Stimulated activated CD4-positive, alpha-beta T cell treated with anti-CD3 and anti-CD28 coated beads, Interleukin-12 subunit alpha, Interleukin-12 subunit beta, amount 100 ng/mL, for 4 hours (primary cell): Measurements from ENCODE around the gene EDDM13.
A peak's percentile ranks its signal among the peaks of the same experiment; 100 is the strongest.
"Not testable (repeated sequence)": the region's sequence is repeated elsewhere in the genome, so short reads cannot be mapped to it uniquely, and the experiment has no call there.

Experiments used
- DNase-seq: peaks from one replicate; pipeline ENCODE4 v3.0.0-alpha.2; 2020

The EDDM13 gene, protein sequence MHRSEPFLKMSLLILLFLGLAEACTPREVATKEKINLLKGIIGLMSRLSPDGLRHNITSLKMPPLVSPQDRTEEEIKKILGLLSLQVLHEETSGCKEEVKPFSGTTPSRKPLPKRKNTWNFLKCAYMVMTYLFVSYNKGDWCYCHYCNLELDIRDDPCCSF

DNA sequence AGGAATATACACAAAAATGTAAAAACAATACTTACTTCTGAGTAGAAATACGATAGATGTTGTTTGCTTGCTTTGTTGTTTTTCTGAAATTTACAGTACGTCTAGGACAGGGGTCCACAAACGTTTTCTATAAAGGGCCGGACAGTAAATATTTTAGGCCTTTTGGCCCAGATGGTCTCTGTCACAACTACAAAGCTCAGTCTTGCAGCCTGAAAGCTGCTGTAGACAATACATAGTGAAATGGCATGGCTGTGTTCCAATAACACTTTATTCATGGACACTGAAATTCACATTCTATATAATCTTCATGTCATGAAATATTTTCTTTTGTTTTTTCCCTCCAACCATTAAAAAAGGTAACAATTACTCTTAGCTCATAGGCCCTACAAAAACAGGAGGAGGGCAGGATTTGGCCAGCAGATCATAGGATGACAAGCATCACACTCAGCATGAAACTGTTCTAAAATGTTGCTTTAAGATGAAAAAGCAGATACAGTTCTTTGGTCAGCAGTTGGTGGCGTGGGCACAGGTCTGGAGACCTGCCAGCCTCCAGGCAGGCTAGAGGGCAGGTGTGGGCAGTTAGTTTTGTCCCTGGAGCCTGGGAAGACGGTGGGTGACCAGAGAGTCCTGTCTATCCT is at the start of gene EDDM13:
EDDM13 (plus strand) TSS at position 588 of the 638 bp plus-strand sequence. CDS start 87 bp downstream, outside the sequence.
- DNase-seq: no peak

DNA sequence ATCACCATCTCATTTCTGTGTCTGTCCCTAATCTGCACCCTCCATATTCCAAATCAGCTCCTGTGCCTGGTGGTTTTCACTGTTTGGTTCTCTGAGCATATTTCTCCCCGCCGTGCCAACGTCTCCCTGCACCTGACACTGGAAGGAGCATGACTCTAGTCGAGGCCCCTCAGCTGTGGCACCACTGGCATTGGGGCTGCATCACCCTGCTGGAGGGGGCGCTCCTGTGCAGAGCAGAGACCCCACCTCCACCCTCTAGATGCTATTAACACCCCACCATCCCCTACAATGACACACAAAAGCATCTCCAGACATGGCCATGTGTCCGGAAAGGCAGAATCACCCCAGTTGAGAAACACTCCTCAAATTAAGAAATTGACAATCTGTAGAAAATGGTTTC is 49.6 kb upstream of the EDDM13 start:
- no peak for DNase-seq

DNA sequence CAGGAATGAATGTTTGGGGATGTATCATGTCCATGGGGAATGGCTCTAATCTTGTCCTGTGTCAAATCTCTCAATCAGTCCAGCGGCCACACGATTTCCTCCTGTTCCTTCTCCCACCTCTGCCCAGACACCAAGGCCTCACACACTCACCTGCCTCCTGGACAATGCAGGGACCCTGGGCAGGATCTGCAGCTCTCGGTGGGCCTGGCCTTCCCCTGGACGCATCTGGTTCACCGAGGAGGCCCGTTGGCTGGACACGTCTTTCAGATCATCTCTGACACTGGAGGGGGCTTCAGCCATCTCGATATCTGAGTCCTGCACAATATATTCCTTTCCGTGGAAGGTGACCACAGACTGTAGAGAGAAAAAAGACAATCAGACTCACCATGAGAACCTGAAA is 49.1 kb upstream of the EDDM13 start:
- no peak for DNase-seq

DNA sequence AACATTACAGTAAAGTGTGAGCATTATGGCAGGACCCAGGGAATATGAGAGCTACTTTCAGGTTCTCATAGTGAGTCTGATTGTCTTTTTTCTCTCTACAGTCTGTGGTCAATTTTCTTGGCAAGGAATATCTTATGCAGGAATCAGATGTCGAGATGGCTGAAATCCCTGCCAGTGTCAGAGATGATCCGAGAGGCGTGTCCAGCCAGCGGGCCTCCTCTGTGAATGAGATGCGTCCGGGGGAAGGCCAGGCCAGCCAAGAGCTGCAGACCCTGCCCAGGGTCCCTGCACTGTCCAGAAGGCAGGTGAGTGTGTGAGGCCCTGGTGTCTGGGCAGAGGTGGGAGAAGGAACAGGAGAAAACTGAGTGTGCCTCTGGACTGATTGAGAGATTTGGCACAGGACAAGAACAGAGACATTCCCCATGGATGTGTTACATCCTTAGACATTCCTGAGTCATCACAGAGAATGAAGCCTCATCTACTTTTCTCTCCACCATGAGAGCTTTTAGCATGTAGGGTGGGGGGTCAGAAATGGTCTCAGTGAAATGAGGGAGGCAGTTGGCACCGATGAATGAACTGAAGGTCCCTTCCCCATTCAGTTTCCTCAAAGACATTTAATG is 27.3 kb upstream of the EDDM13 start:
- DNase-seq: no peak

DNA sequence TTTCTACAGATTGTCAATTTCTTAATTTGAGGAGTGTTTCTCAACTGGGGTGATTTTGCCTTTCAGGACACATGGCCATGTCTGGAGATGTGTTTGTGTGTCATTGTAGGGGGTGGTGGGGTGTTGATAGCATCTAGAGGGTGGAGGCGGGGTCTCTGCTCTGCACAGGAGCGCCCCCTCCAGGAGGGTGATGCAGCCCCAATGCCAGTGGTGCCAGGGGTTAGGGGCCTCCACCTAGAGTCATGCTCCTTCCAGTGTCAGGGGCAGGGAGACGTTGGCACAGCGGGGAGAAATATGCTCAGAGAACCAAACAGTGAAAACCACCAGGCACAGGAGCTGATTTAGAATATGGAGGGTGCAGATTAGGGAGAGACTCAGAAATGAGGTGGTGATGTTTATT is 26.8 kb upstream of the EDDM13 start:
- not testable (repeated sequence) for DNase-seq

DNA sequence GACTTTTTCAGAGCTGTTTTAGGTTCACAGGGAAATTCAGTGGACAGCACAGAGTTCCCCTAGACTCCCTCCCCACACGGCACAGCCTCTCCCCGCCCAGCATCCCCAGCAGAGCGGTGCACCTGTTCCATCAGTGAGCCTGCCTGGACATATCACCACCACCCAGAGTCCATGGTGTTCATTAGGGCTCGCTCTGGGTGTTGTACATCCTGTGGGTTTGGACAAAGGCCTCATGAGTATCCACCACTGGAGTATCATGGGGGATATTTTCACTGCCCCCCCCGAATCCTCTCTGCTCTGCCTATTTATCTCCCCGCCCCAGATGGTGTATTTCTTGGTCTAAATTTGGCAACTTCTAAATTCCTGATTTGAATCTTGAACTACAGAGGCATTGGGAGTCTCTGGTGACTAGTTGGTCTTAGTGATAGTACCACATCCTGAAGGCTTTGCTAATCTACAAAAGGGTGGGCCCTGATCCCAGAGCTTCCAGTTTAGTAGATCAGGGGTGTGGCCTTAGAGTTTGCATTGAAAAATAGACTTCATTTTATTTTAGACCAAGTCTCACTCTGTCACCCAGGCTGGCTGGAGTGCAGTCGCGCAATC is 23.7 kb upstream of the EDDM13 start:
- DNase-seq: not testable (repeated sequence)

DNA sequence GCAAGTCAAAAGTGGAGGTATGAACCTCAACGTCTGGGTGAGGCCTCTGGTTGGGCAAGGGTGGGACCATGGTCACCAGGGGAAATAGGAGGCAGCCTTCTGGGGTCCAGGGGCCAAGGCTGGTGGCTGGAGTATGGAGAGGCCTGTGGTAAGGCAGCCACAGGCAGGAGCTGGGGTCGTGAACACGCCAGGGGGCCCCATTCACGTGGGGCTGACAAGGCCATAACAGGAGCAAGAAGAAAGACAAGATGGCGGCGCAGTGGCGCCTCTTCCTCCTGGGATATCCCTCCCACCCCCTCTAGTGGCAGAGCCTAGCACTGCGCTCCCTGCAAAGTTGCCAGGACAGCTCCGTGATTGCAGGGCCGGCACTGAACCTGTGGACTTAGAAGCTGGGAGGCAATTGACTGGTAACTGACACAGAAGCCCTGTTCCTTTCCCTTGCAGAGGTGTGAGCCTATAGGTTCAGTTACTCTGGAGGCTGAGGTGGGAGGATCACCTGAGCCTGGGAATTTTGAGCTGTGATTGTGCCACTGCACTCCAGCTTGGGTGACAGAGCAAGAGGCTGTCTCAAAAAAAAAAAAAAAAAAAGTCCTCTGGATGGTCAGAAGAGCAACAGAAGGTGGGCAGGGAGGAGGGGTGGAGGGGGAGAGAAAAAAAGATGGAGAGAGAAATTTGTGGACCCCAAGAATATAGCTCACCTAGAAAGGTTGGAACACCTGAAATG is 19.7 kb upstream of the EDDM13 start:
- peak; percentile 69 for DNase-seq

DNA sequence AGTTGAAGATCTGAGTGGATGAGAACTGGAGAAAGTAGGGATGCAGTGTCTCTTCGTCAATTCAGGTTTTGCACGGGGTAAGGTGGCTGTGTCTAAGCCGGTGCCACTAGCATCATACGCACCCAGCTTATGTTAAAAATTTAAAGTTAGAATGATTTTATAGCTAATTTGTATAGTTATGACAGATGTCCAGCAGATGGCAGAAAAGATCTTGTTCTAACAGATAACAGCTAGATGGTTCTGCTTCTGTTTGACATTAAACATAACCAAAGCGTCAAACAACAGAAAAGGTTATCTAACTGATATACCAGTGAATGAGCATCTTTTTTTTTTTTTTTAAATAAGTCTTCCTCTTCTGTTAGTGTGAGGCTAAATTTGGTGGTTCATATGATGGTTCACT is 18.8 kb upstream of the EDDM13 start:
- DNase-seq: no peak

DNA sequence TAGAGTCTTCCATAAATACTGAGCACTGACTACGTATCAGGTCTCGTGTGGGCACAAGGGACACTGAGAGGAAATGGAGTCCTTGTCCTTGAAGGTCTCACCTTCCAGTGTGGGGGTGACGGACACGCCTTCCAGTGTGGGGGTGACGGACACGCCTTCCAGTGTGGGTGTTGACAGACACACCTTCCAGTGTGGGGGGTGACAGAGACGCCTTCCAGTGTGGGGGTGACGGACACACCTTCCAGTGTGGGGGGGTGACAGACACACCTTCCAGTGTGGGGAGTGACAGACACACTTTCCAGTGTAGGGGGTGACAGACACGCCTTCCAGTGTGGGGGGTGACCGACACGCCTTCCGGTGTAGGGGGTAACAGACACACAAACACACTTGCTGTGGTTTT is 14.3 kb upstream of the EDDM13 start:
- no peak for DNase-seq

DNA sequence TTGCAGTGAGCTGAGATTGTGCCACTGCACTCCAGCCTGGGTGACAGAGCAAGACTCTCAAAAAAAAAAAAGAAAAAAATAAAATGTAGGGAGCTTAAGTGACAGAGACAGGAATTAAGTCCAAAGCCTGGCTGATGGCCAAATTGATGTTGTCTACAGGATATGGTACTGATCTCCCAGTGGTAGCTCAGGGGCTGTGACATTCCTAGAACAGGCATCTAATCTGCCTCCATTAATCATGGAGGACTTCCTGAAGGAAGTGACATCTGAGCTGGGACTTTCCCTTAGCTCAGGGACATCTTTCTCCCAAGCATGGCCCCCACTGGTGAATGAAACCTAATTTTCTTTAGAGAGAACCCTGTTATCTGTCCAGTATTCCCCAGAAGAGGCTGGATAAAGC is 11.4 kb upstream of the EDDM13 start:
- DNase-seq: no peak

DNA sequence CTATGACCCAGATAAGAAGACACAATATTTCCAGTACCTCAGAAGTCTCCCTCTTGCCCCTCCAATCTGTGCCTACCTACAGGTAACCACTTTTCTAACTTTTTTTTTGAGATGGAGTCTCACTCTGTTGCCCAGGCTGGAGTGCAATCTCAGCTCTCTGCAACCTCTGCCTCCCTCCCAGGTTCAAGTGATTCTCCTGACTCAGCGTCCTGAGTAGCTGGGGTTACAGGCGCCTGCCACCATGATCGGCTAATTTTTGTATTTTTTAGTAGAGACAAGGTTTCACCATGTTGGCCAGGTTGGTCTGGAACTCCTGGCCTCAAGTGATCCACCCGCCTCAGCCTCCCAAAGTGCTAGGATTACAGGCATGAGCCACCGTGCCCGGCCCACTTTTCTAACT is 10.6 kb upstream of the EDDM13 start:
- not testable (repeated sequence) for DNase-seq

DNA sequence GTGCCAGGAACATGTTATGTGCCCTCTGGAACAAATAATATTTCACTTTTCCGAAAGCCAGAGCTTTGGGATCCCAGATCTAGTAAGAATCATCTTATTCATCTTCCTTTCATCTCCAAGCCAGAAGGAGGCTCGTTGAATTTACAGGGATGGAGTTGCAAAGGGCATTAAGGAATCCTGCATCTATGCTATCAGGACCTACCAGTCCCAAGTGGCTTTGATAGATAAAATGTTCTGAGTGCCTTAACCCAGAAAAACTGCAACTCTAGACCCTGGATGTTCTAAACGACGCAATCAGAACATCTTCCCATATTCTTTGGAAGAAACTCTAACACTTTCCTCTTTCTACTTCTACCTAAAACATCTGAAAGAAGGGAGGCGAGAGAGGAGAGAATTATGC is 9.2 kb upstream of the EDDM13 start:
- no peak for DNase-seq

DNA sequence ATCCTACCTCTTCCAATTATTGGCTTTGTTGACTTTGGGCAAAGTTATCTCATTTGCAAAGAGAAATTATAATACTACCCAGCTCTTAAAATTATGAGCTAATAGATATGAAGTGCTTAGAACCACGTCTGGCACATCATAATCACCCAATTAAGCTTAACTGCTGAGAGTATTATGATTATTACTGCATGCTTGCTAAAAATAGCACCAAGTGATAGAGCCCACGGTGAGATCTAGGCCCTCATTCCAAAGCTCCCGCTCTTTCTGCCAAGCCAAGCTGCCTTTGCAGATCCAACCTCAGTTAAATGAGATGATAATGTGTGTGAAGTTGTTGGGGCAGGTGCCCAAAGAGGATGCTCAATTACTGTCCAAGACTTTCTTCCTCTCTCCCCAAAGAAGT is 6.5 kb upstream of the EDDM13 start:
- DNase-seq: no peak

DNA sequence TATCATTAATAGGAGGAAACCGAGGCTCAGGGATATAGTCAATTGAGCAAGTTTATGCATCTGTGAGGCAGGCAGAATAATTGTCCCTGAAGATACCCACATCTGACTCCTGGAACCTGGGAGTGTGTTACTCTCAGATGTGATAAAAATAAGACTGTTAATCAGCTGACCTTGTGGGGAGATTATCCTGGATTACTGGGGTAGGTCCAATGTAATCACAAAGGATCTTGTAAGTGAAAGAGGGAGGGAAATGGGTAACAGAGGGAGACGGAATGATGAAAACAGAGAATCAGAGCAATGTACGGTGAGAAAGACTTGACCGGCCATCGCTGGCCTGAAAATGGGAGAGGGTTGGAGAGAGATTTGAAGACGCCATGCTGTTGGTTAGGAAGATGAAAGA is 3.2 kb upstream of the EDDM13 start:
- no peak for DNase-seq

DNA sequence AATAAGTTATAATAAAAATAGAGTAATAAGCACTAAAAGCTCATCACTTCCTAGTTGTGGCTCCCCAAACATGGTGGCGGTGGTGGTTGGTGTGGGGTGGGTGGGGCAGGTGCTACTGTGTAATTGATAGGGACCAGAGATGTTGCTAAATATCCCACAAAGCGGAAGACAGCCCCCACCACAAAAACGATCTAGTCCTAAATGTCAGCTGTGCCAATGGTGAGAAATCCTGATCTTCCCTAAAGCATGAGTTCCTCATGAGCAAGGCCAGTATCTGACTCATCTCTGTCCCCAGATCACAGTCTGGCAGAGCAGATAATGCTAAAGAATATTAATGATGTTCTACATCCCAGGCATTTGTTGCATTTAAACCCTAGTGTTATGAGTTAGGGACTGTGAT is 1.9 kb upstream of the EDDM13 start:
- DNase-seq: no peak

DNA sequence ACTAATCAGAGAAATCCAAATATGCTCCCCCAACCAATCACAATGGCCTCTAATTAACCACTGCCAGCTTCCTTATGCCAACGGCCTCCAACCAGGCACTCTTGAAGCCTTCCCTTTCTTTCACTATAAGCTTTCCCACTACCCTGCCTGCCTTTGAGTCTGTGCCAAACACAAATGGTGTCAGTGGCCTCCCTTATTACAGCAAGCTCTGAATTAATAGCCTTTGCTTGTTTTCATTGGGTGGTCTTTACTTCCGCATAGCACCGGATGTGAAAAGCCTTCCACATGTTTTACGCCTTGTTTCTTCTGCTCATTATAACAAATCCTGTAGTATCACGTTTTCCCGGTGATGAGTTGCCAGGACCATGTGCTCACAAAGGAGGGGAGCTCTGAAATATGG is 1.4 kb upstream of the EDDM13 start:
- no peak for DNase-seq

DNA sequence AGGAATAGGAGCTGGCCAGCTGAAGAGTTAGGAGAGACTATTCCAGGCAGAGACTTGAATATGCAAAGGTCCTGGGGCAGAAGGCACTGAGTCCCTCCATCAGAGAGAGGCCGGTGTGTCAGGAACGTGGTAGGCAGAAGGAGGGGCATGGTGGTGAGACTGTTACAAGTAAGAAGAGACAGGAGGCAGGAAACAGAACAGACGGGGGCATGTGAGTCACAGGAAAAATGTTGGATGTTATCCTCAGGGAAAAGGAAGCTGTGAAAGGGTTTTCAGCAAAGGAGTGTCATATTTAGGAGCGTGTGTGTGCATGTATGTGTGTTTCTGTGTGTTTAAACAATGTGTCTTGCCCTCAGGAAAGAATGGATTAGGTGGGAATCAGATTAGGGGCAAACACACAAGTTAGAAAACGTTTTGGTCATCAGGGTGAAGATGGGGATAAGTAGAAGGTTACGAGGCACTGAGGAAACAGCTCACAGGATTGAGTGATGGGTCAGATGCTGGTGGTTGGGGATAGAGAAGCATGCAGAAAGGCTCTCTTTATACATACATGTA is 1.1 kb downstream of the EDDM13 start:
- DNase-seq: no peak

DNA sequence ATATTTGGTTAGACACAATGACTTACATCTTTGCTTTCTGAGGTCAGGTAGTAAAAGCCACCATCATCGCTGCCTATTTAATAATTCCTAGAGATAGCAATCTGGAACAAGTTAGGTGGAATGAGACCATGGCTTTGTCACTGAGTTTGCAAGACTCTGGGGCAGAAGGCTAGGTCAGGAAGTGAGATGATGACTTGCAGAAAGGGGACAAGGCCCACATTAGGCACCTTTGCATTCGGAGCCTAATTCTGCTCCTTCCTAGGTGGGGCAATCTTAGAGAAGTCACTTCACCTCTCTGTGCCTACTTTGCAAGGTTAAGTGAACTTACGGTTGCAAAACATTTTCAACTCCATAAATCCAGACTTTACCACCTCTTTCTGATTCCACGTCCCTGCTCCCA is 10.3 kb downstream of the EDDM13 start:
- no peak for DNase-seq

DNA sequence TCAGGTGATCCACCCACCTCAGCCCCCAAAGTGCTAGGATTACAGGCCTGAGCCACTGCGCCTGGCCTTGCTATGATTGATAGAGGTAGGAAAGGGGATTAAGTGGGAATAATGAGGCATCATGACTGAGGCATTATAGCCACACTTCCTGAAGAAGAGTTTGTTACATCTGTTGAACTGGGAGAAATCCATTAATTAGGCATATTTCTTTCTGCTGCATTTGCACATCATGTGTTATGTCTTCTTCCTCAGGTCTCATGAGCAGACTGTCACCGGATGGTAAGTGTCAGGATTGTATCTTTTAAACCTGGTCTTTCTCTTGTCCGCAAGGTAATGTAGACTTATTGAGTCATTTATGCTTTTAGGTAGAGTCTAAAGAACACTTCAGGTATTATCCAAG is 12.2 kb downstream of the EDDM13 start:
- DNase-seq: no peak

DNA sequence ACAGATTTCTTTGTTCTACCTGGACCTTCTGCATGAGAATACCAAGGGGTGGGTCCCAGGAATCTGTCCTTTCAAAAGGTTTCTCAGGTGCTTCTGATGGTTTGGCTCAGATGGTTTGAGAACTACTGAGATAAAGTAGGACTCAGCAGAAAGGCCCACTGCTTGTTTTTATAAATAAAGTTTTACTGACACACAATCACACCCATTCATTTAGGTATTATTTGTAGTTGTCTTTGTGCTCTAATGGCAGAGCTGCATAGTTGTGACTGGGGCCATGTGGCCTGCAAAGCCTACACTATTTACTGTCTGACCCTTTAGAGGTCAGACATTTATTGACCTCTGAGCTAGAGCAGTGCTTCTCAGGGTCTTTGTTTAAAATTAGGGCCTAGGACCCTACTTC is 17.6 kb downstream of the EDDM13 start:
- no peak for DNase-seq

DNA sequence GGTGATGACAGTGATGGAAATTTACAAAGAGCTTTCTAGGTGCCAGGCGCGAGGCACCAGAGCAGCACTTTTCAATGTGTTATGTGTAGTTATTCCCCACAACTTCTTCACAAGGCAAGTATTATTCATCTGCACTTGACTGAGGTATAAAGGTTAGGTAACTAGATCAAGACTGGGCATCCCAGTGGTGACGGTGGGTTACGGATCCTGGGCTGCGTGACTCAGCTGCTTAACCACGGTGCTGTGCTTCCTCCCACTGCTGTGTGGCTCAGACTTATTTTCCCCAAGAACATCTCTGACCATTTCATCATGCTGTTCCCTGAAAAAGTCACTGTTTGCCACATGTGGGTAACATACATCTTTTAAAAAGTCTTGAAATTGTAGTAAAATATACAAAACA is 19.3 kb downstream of the EDDM13 start:
- DNase-seq: no peak

DNA sequence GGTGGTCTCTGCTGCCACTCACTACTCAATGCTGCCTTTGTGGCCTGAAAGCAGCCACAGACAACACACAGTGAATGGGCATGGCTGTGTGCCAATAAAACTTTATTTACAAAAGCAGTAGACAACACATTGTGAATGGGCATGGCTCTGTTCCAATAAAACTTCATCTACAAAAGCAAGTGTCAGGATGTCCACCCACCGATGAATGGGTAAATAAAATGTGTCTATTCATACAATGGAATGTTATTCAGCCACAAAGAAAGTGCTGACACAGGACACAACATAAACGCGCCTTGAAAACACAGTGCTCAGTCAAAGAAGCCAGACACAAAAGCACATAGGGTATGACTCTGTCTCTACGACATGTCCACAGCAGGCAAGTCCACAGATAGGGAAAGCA is 22.0 kb downstream of the EDDM13 start:
- no peak for DNase-seq
